Fibroblast of lung (primary cell): ENCODE data around the gene AMBRA1.

Experiments used
- CTCF ChIP-seq, 2 donors: IDR thresholded peaks in 1 of 2; conservative IDR thresholded peaks in 1 of 2; 1 replicate in 1 of 2; 2 replicates in 1 of 2; pipeline ENCODE4 v1.5.1; 2011 to 2012; ENCODE audit warnings: low read length in 2 of 2, control low read depth in 1 of 2, inconsistent platforms in 1 of 2, low read depth in 1 of 2, mild to moderate bottlenecking in 1 of 2
- EZH2 ChIP-seq: IDR thresholded peaks from 2 replicates; pipeline ENCODE4 v1.5.1; 2012; ENCODE audit warnings: low read length, control low read depth, mild to moderate bottlenecking; ENCODE audit errors: missing control alignments

- TF ChIP-seq CTCF (conservative IDR thresholded peaks at IDR 0.05 in 1 of 2, IDR thresholded peaks at IDR 0.05 in 1 of 2; ENCODE audit: low read depth in 1 of 2, low read length in 2 of 2) (no peak), EZH2 (no peak)
Measured at GRCh38 chr11:46597155-46597554, 3.3 kb upstream of the AMBRA1 start.
